H1 (cell line): Measurements from ENCODE around the gene TEX10. TPM values are rescaled to one million over a fixed set of nuclear protein-coding genes. Genes with fewer than 3 reads are reported as not detected.

Experiments
- CTCF ChIA-PET: fragments of 300-600 bp; sonication (Branson Sonifier 250); formaldehyde crosslinking; loops from one replicate; lab custom pipeline; 2021; ENCODE audit not compliant: partially characterized antibody; lab: Charles Lee
- POLR2A ChIA-PET: fragments of 300-600 bp; sonication (Branson Sonifier 250); formaldehyde crosslinking; loops from one replicate; lab custom pipeline; 2021; ENCODE audit warnings: inconsistent platforms; ENCODE audit not compliant: partially characterized antibody; lab: Charles Lee
- DNase-seq, 2 experiments: peaks; one replicate each; pipeline versions ENCODE4 v3.0.0 to v3.0.0-alpha.2; 2010 to 2022; ENCODE audit warnings: low spot score in 2 of 2, low read depth in 1 of 2, mixed read lengths in 1 of 2
- FAIRE-seq: peaks from 2 replicates; lab custom pipeline; 2011; peaks lifted over from hg19 to GRCh38; lab: Jason Lieb, UNC
- H2AFZ ChIP-seq: 2 replicates; pipeline ENCODE4 v1.8.1; 2012; ENCODE audit warnings: low read length, inconsistent platforms
- H2AK5ac ChIP-seq: 2 replicates; pipeline ENCODE4 v1.6.1; 2013; ENCODE audit warnings: low read depth, low read length
- H2BK120ac ChIP-seq: replicated peaks from 2 replicates; pipeline ENCODE3; 2013; ENCODE audit warnings: low read depth, low read length, inconsistent platforms
- H2BK12ac ChIP-seq: 2 replicates; pipeline ENCODE4 v1.6.1; 2013; ENCODE audit warnings: low read depth, low read length
- H2BK15ac ChIP-seq: 2 replicates; pipeline ENCODE4 v1.6.1; 2013; ENCODE audit warnings: low read length
- H2BK20ac ChIP-seq: 2 replicates; pipeline ENCODE4 v1.6.1; 2013; ENCODE audit warnings: low read length
- H2BK5ac ChIP-seq: 2 replicates; pipeline ENCODE4 v1.6.1; 2013; ENCODE audit warnings: low read depth, low read length
- H3K14ac ChIP-seq: 2 replicates; pipeline ENCODE4 v1.6.1; 2013; ENCODE audit warnings: inconsistent platforms; ENCODE audit not compliant: insufficient read length
- H3K18ac ChIP-seq: 2 replicates; pipeline ENCODE4 v1.6.1; 2013; ENCODE audit warnings: low read length; ENCODE audit errors: extremely low read depth
- H3K23ac ChIP-seq: 2 replicates; pipeline ENCODE4 v1.6.1; 2013; ENCODE audit warnings: inconsistent platforms; ENCODE audit not compliant: insufficient read length
- H3K23me2 ChIP-seq: 2 replicates; pipeline ENCODE4 v1.6.1; 2013; ENCODE audit warnings: low read depth, low read length
- H3K27ac ChIP-seq: 2 replicates; pipeline ENCODE4 v1.6.1; 2011; ENCODE audit warnings: low read depth, low read length, inconsistent platforms
- H3K27me3 ChIP-seq, 4 experiments: replicated peaks in 1 of 4; 1 replicate in 1 of 4; 2 replicates in 3 of 4; pipeline versions ENCODE4 v1.6.1 to v1.8.1; 2011 to 2013; ENCODE audit warnings: low read length in 3 of 4, mild to moderate bottlenecking in 3 of 4, inconsistent platforms in 2 of 4, mixed read lengths in 2 of 4, moderate library complexity in 1 of 4; ENCODE audit not compliant: control insufficient read depth in 3 of 4, insufficient read depth in 3 of 4; ENCODE audit errors: extremely low read depth in 1 of 4
- H3K36me3 ChIP-seq, 4 experiments: 2 replicates each; pipeline versions ENCODE4 v1.6.1 to v1.8.1; 2011 to 2013; ENCODE audit warnings: mild to moderate bottlenecking in 4 of 4, low read length in 3 of 4, moderate library complexity in 2 of 4, control low read depth in 1 of 4, inconsistent platforms in 1 of 4; ENCODE audit not compliant: insufficient read depth in 4 of 4, control insufficient read depth in 2 of 4
- H3K4ac ChIP-seq: replicated peaks from 2 replicates; pipeline ENCODE3; 2013; ENCODE audit warnings: low read length, low read depth, mixed read lengths, inconsistent platforms; ENCODE audit not compliant: insufficient read length
- H3K4me1 ChIP-seq, 4 experiments: replicated peaks in 1 of 4; 1 replicate in 1 of 4; 2 replicates in 3 of 4; pipeline versions ENCODE4 v1.6.1 to v1.8.1; 2011 to 2013; ENCODE audit warnings: low read length in 3 of 4, inconsistent platforms in 2 of 4, mixed read lengths in 1 of 4; ENCODE audit not compliant: insufficient read depth in 4 of 4, control insufficient read depth in 3 of 4
- H3K4me2 ChIP-seq, 2 experiments: 2 replicates each; pipeline versions ENCODE4 v1.6.1 to v1.8.1; 2011 to 2013; ENCODE audit warnings: low read depth in 2 of 2, low read length in 2 of 2, control low read depth in 1 of 2, inconsistent platforms in 1 of 2, mild to moderate bottlenecking in 1 of 2; ENCODE audit not compliant: insufficient read depth in 1 of 2
- H3K4me3 ChIP-seq, 4 experiments: fragments of 200-600, 300-600 bp in 1 of 4; sonication (generic), shearing (Covaris generic), sonication (Bioruptor Twin) in 1 of 4; 2 replicates each; pipeline versions ENCODE4 v1.5.1 to v1.8.1; 2011 to 2016; ENCODE audit warnings: low read length in 4 of 4, low read depth in 3 of 4, control low read depth in 2 of 4, inconsistent platforms in 2 of 4, mild to moderate bottlenecking in 2 of 4, mixed read lengths in 1 of 4, moderate library complexity in 1 of 4; ENCODE audit not compliant: insufficient read depth in 2 of 4; ENCODE audit errors: extremely low read depth in 1 of 4
- H3K56ac ChIP-seq: replicated peaks from 2 replicates; pipeline ENCODE3; 2013; ENCODE audit warnings: low read depth, mild to moderate bottlenecking, mixed read lengths, low read length, inconsistent platforms; ENCODE audit not compliant: insufficient read length
- H3K79me1 ChIP-seq: 2 replicates; pipeline ENCODE4 v1.6.1; 2013; ENCODE audit warnings: low read depth, low read length, control low read depth
- H3K79me2 ChIP-seq, 2 experiments: 2 replicates each; pipeline versions ENCODE4 v1.6.1 to v1.8.1; 2012 to 2013; ENCODE audit warnings: low read length in 2 of 2, mild to moderate bottlenecking in 2 of 2, inconsistent platforms in 1 of 2; ENCODE audit not compliant: insufficient read depth in 2 of 2, control insufficient read depth in 1 of 2
- H3K9ac ChIP-seq, 4 experiments: replicated peaks in 1 of 4; 1 replicate in 1 of 4; 2 replicates in 3 of 4; pipeline versions ENCODE4 v1.6.1 to v1.8.1; 2011 to 2013; ENCODE audit warnings: low read depth in 3 of 4, low read length in 3 of 4, control low read depth in 2 of 4, mild to moderate bottlenecking in 2 of 4, moderate library complexity in 2 of 4, inconsistent platforms in 1 of 4; ENCODE audit errors: extremely low read depth in 1 of 4
- H3K9me3 ChIP-seq, 2 experiments: 2 replicates each; pipeline versions ENCODE4 v1.6.1 to v1.8.1; 2012 to 2013; ENCODE audit warnings: mild to moderate bottlenecking in 2 of 2, moderate library complexity in 2 of 2, control low read depth in 1 of 2, inconsistent platforms in 1 of 2, low read depth in 1 of 2, low read length in 1 of 2, mixed read lengths in 1 of 2; ENCODE audit not compliant: insufficient read depth in 2 of 2
- H4K20me1 ChIP-seq, 2 experiments: replicated peaks in 1 of 2; 2 replicates each; pipeline versions ENCODE3 to v1.8.1; 2011 to 2013; ENCODE audit warnings: inconsistent platforms in 2 of 2, low read length in 2 of 2, mild to moderate bottlenecking in 1 of 2; ENCODE audit not compliant: insufficient read depth in 2 of 2, control insufficient read depth in 1 of 2
- H4K5ac ChIP-seq: 2 replicates; pipeline ENCODE4 v1.6.1; 2013; ENCODE audit warnings: low read length, low read depth, mixed read lengths, inconsistent platforms; ENCODE audit not compliant: insufficient read length
- H4K8ac ChIP-seq: 2 replicates; pipeline ENCODE4 v1.8.0; 2013; ENCODE audit warnings: mild to moderate bottlenecking, moderate library complexity, low read length, inconsistent platforms; ENCODE audit not compliant: insufficient read depth; ENCODE audit errors: extremely low read depth
- H4K91ac ChIP-seq: replicated peaks from 2 replicates; pipeline ENCODE3; 2013; ENCODE audit warnings: low read length, mixed read lengths, inconsistent platforms; ENCODE audit not compliant: insufficient read length
- CHD1 ChIP-seq: IDR thresholded peaks from 2 replicates; pipeline ENCODE4 v1.6.1; 2012; ENCODE audit warnings: low read depth, low read length, improper control_type of control experiment
- E2F6 ChIP-seq: IDR thresholded peaks from 2 replicates; pipeline ENCODE4 v1.6.1; 2012; ENCODE audit warnings: inconsistent platforms
- GABPA ChIP-seq: IDR thresholded peaks from 2 replicates; pipeline ENCODE4 v1.6.1; 2011; ENCODE audit warnings: mild to moderate bottlenecking, low read length, moderate library complexity, borderline replicate concordance; ENCODE audit not compliant: insufficient read depth
- NRF1 ChIP-seq: IDR thresholded peaks from 2 replicates; pipeline ENCODE4 v1.6.1; 2011; ENCODE audit warnings: mild to moderate bottlenecking, low read depth, low read length, improper control_type of control experiment
- RNF2 ChIP-seq: fragments of 200-900, 300-1000 bp; sonication (generic); IDR thresholded peaks from 2 replicates; pipeline ENCODE4 v1.7.1; 2016; ENCODE audit warnings: borderline replicate concordance, low read depth, mild to moderate bottlenecking, antibody characterized with exemption, low read length; ENCODE audit not compliant: poor library complexity, severe bottlenecking; ENCODE audit errors: missing control alignments
- SP2 ChIP-seq: IDR thresholded peaks from 2 replicates; pipeline ENCODE4 v1.6.1; 2012; ENCODE audit warnings: mild to moderate bottlenecking, low read length, inconsistent platforms
- polyA plus RNA-seq, 7 experiments: library from polyadenylated mRNA; depleted of rRNA in 3 of 7; stranded (reverse) in 5 of 7; unstranded in 2 of 7; fragments of >200 nt in 5 of 7; fragments of 200-250 nt in 2 of 7; gene quantifications; 1 replicate in 5 of 7; 2 replicates in 1 of 7; 4 replicates in 1 of 7; pipeline versions ENCODE4 v1.2.1 to v1.2.3, GENCODE V29; 2011 to 2013; ENCODE audit warnings: missing spikeins in 2 of 7, mixed read lengths in 2 of 7
- total RNA-seq: library from RNA; stranded (reverse); fragmentation: NEBNext Ultra II Directional; extraction: Animal tissue kit (Norgen Biotek cat#: 25700); gene quantifications from 2 replicates; pipeline ENCODE4 v1.2.1, GENCODE V29; 2021
- TF ChIP-seq, protein P1 (sequence below): IDR thresholded peaks from 2 replicates; pipeline ENCODE4 v1.6.1; 2011; ENCODE audit warnings: low read depth, mild to moderate bottlenecking, low read length; ENCODE audit not compliant: insufficient read depth

The TEX10 gene
- total and polyA plus RNA-seq, 2 of the 8 experiments (the other 6 are each of a cell fraction or from before 2014, with no cell fraction given): 46.9 to 81.0 TPM

DNA sequence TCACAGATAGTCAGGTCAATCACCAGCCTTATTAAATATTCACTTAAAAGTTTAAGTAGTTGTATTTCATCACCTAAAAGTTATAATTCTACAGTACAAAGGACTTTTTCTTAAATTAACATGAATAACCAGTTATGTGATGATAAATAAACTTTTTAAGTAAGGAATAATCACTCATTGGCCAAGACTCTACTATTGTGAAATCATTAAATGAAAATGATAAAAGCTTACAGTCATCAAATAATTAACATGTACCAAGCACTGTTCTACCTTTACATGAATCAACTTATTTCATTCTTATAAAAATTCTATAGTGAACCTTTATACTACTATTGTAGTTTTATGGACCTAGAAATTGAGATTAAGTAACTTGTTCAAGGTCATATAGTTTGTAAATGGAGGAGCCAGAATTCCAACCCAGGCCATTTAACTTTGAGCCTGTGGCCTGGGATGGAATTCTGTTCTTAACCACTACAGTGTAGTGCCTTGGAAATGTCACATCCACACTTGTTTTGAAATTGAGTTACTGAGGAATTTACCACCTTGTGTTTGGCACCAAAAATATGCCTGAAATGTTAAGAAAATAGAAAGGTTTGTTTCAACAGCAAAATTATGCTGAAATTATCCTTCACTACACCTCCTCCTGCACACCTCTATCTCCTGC, 41.4 kb upstream of the TEX10 start:
- no peak overlapping the region for H2BK5ac ChIP-seq
- H3K27me3 ChIP-seq: no peaks in the 10 kb centered on the region
- H3K9ac ChIP-seq: no peak overlapping the region
- no peak overlapping the region for H2BK15ac ChIP-seq
- peaks cover 0 to 4% (median under 1%) of the 10 kb centered on the region in 4 experiments; a peak in 2 of 7 replicates for H3K4me1 ChIP-seq
- no peak overlapping the region for H4K91ac ChIP-seq
- H3K4me2 ChIP-seq: no peak overlapping the region
- H3K4me3 ChIP-seq: no peak overlapping the region
- peaks cover 0 to 12% (median 0%) of the 10 kb centered on the region in 4 experiments; a peak in 2 of 8 replicates for H3K36me3 ChIP-seq
- no peak overlapping the region for H3K14ac ChIP-seq
- no peaks in the 10 kb centered on the region for H4K20me1 ChIP-seq
- H3K79me1 ChIP-seq: no peaks in the 10 kb centered on the region
- no peak overlapping the region for H3K18ac ChIP-seq
- CTCF ChIA-PET: no interaction called here
- H3K9me3 ChIP-seq: peaks cover 4 to 23% of the 10 kb centered on the region in 2 experiments; a peak in 3 of 4 replicates
- no peak overlapping the region for H4K8ac ChIP-seq
- H4K5ac ChIP-seq: no peak overlapping the region
- H3K23ac ChIP-seq: no peak overlapping the region
- H3K79me2 ChIP-seq: no peaks in the 10 kb centered on the region
- DNase-seq: no peak
- TF ChIP-seq, protein P1, sequence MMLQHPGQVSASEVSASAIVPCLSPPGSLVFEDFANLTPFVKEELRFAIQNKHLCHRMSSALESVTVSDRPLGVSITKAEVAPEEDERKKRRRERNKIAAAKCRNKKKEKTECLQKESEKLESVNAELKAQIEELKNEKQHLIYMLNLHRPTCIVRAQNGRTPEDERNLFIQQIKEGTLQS: no peak
- TF ChIP-seq NRF1: no peak
- TF ChIP-seq SP2: no peak
- no peak for TF ChIP-seq RNF2
- TF ChIP-seq E2F6: no peak
- TF ChIP-seq CHD1: no peak
- TF ChIP-seq GABPA: no peak
- TF ChIP-seq, all 59 proteins: peak for 0
- Histone ChIP-seq H3K4ac (no peak overlapping the region), H2BK12ac (no peak overlapping the region), H3K23me2 (no peaks in the 10 kb centered on the region), H2BK120ac (no peak overlapping the region), H3K56ac (no peak overlapping the region), H2BK20ac (no peak overlapping the region), H2AFZ (no peak overlapping the region), H2AK5ac (no peak overlapping the region), H3K27ac (no peak overlapping the region)
- POLR2A ChIA-PET: no interaction called here
- FAIRE-seq: no peak
